Cardiac muscle cell (in vitro differentiated cells and primary cell): ENCODE data around the gene CBX7. TPM values are rescaled to one million over a fixed set of nuclear protein-coding genes. Genes with fewer than 3 reads are reported as not detected.
A peak's percentile ranks its signal among the peaks of the same experiment; 100 is the strongest.

Source experiments
- DNase-seq, 2 donors: peaks; one replicate each; pipeline versions ENCODE4 v3.0.0 to v3.0.0-alpha.2; 2010 to 2017; ENCODE audit warnings: low read depth in 1 of 2, low spot score in 1 of 2
- H3K27ac ChIP-seq: fragments of 200-600 bp; sonication (generic); 2 replicates; pipeline ENCODE4 v1.5.1; 2016
- H3K27me3 ChIP-seq: fragments of 200-600 bp; sonication (generic); 2 replicates; pipeline ENCODE4 v1.6.0; 2016; ENCODE audit warnings: control low read depth
- H3K36me3 ChIP-seq: fragments of 200-600 bp; sonication (generic); 2 replicates; pipeline ENCODE4 v1.5.1; 2016; ENCODE audit warnings: control low read depth
- H3K4me1 ChIP-seq: fragments of 200-600 bp; sonication (generic); 2 replicates; pipeline ENCODE4 v1.8.1; 2017; ENCODE audit warnings: low read depth, mild to moderate bottlenecking, mixed run types
- H3K4me3 ChIP-seq: fragments of 200-600 bp; sonication (generic); 2 replicates; pipeline ENCODE4 v1.5.1; 2016; ENCODE audit warnings: mild to moderate bottlenecking
- H3K9me3 ChIP-seq: fragments of 200-600 bp; sonication (generic); 2 replicates; pipeline ENCODE4 v1.5.1; 2017; ENCODE audit warnings: low read depth, mild to moderate bottlenecking, control low read depth
- polyA plus RNA-seq: library from polyadenylated mRNA; unstranded; fragments of >200 nt; fragmentation: Nextera tagmentation; extraction: Ambion mirVana; gene quantifications from 2 replicates; pipeline ENCODE4 v1.2.1, GENCODE V29; 2016
- total RNA-seq: library from RNA; depleted of rRNA; stranded (reverse); fragments of >200 nt; gene quantifications from 2 replicates; pipeline ENCODE4 v1.2.3, GENCODE V29; 2016
- TF ChIP-seq, protein P1 (sequence below): IDR thresholded peaks from 2 replicates; pipeline ENCODE4 v1.5.1; 2012; ENCODE audit warnings: low read depth, mild to moderate bottlenecking, low read length

CBX7 gene
- total RNA-seq (8.9 and 31.3 TPM in 2 replicates), polyA plus RNA-seq (10.2 and 10.9 TPM in 2 replicates)

GRCh38 chr22:39152511-39153219 lies at the start of gene CBX7:
CBX7 (minus strand) TSS chr22:39152680; CDS start chr22:39152444, 236 bp downstream.
- Histone ChIP-seq H3K4me1 (no peaks in the 10 kb centered on the region), H3K9me3 (no peaks in the 10 kb centered on the region), H3K36me3 (no peaks in the 10 kb centered on the region), H3K27ac (peak within 1 kb of the TSS; percentile 53), H3K27me3 (peaks cover 18% of the 10 kb centered on the region), H3K4me3 (peak within 1 kb of the TSS; percentile 59)
- peak; percentile 88 to 97 for DNase-seq
- TF ChIP-seq, protein P1, sequence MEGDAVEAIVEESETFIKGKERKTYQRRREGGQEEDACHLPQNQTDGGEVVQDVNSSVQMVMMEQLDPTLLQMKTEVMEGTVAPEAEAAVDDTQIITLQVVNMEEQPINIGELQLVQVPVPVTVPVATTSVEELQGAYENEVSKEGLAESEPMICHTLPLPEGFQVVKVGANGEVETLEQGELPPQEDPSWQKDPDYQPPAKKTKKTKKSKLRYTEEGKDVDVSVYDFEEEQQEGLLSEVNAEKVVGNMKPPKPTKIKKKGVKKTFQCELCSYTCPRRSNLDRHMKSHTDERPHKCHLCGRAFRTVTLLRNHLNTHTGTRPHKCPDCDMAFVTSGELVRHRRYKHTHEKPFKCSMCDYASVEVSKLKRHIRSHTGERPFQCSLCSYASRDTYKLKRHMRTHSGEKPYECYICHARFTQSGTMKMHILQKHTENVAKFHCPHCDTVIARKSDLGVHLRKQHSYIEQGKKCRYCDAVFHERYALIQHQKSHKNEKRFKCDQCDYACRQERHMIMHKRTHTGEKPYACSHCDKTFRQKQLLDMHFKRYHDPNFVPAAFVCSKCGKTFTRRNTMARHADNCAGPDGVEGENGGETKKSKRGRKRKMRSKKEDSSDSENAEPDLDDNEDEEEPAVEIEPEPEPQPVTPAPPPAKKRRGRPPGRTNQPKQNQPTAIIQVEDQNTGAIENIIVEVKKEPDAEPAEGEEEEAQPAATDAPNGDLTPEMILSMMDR = no peak

DNA sequence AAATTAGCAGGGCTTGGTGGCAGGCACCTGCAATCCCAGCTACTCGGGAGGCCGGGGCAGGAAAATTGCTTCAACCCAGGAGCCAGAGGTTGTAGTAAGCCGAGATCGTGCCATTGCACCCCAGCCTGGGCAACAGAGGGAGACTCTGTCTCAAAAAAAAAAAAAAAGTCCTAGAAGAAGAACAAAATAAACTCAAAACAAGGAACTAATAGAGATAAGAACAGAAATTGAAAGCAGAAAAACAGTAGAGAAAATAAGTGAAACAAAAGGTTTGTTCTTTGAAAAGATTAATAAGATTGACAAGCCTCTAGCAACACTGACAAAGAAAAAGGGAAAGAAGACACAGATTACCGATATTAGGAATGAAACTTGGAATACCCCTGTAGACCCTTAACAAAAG lies 45.1 kb upstream of the CBX7 start:
- Histone ChIP-seq H3K4me1 (no peaks in the 10 kb centered on the region), H3K36me3 (no peaks in the 10 kb centered on the region), H3K27me3 (no peaks in the 10 kb centered on the region), H3K27ac (no peak overlapping the region), H3K4me3 (no peak overlapping the region), H3K9me3 (no peaks in the 10 kb centered on the region)
- DNase-seq = no peak
- TF ChIP-seq, protein P1 = no peak

- Histone ChIP-seq H3K9me3 (no peaks in the 10 kb centered on the region), H3K36me3 (no peaks in the 10 kb centered on the region), H3K27ac (no peak overlapping the region), H3K4me1 (no peaks in the 10 kb centered on the region), H3K4me3 (no peak overlapping the region), H3K27me3 (no peaks in the 10 kb centered on the region)
- TF ChIP-seq, protein P1 = no peak
- DNase-seq = no peak
Measured at GRCh38 chr22:39194098-39194497, 41.6 kb upstream of the CBX7 start.

DNA sequence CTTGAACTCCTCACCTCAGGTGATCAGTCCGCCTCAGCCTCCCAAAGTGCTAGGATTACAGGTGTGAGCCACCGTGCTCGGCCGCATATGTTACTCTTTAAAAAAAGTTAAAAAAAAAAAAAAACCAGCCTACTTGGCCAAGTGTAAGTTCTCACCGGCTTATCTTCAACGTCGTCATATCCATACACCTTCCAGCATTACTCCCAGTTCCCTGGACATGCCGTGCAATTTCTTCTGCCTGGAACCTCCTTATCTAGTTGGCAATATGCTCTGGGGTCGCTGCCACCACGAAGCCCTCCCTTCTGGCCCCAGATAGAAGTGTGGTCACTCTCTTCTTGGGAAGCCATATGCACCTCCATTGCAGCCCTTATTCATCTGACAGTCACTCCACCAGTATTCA lies 36.3 kb upstream of the CBX7 start:
- peak in 1 of 2 donors; percentile 27 for DNase-seq
- Histone ChIP-seq H3K27ac (no peak overlapping the region), H3K4me1 (no peaks in the 10 kb centered on the region), H3K27me3 (no peaks in the 10 kb centered on the region), H3K9me3 (no peaks in the 10 kb centered on the region), H3K36me3 (no peaks in the 10 kb centered on the region), H3K4me3 (no peak overlapping the region)
- TF ChIP-seq, protein P1 = no peak

GRCh38 chr22:39185601-39186012 lies 33.1 kb upstream of the CBX7 start:
- Histone ChIP-seq H3K27me3 (no peaks in the 10 kb centered on the region), H3K9me3 (no peaks in the 10 kb centered on the region), H3K27ac (no peak overlapping the region), H3K4me3 (no peak overlapping the region), H3K36me3 (no peaks in the 10 kb centered on the region), H3K4me1 (no peaks in the 10 kb centered on the region)
- TF ChIP-seq, protein P1 = peak; percentile 51
- peak in 1 of 2 donors; percentile 86 for DNase-seq
